Measurements from ENCODE around the gene GIT2.

DNA sequence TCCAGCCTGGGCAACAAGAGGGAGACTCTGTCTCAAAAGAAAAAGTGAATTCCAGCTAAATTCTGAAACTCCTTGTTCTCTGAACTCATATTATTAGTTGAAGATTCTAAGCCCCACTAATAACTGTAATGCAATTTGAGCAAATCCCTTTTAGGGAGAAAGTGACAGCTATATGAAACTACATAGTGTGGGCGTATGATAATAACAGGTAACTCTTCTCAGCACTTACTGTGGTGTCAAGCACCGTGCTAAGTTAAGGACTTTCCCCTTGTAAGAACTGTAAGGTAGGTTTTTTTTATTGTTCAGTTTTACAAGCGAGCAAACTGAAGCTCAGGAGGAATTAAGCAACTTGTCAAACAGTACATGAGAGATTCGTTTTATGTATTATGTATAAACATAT, 8.4 kb upstream of the GIT2 start:
- TF ChIP-seq, protein P1, sequence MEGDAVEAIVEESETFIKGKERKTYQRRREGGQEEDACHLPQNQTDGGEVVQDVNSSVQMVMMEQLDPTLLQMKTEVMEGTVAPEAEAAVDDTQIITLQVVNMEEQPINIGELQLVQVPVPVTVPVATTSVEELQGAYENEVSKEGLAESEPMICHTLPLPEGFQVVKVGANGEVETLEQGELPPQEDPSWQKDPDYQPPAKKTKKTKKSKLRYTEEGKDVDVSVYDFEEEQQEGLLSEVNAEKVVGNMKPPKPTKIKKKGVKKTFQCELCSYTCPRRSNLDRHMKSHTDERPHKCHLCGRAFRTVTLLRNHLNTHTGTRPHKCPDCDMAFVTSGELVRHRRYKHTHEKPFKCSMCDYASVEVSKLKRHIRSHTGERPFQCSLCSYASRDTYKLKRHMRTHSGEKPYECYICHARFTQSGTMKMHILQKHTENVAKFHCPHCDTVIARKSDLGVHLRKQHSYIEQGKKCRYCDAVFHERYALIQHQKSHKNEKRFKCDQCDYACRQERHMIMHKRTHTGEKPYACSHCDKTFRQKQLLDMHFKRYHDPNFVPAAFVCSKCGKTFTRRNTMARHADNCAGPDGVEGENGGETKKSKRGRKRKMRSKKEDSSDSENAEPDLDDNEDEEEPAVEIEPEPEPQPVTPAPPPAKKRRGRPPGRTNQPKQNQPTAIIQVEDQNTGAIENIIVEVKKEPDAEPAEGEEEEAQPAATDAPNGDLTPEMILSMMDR (IDR thresholded peaks at IDR 0.05) = no peak
- no peak for TF ChIP-seq POLR2A (IDR thresholded peaks at IDR 0.05)
- TF ChIP-seq EP300 (IDR thresholded peaks at IDR 0.05) = no peak
